WTC11 (cell line): Measurements from ENCODE around the gene DGKA. TPM values are rescaled to one million over a fixed set of nuclear protein-coding genes. Genes with fewer than 3 reads are reported as not detected.

Experiments
- ATAC-seq: fragments of 200-7000 bp; cut with Tn5 transposase; 2 replicates; pipeline ENCODE4 v1.10.0; 2021; ENCODE audit warnings: mild to moderate bottlenecking, moderate library complexity
- CTCF ChIA-PET: fragments of 300-600 bp; sonication (Branson Sonifier 250); formaldehyde crosslinking; loops from one replicate; lab custom pipeline; 2021; ENCODE audit warnings: antibody characterized with exemption; lab: Charles Lee
- POLR2A ChIA-PET: fragments of 350-600 bp; sonication (Branson Sonifier 250); formaldehyde crosslinking; loops from one replicate; lab custom pipeline; 2021; ENCODE audit warnings: antibody characterized with exemption; lab: Charles Lee
- DNase-seq: peaks from one replicate; pipeline ENCODE4 v3.0.0; 2021; ENCODE audit warnings: low spot score
- H3K27ac Mint-ChIP-seq: 2 replicates; pipeline ENCODE4 v1.8.0; 2021; ENCODE audit warnings: mixed read lengths
- H3K27me3 Mint-ChIP-seq: 2 replicates; pipeline ENCODE4 v1.8.0; 2021; ENCODE audit warnings: low read depth, mild to moderate bottlenecking, moderate library complexity, mixed read lengths
- H3K36me3 Mint-ChIP-seq: 2 replicates; pipeline ENCODE4 v1.8.0; 2021; ENCODE audit warnings: mixed read lengths
- H3K4me1 Mint-ChIP-seq: 2 replicates; pipeline ENCODE4 v1.8.0; 2022; ENCODE audit warnings: mixed read lengths
- H3K4me3 Mint-ChIP-seq: 2 replicates; pipeline ENCODE4 v1.8.0; 2021; ENCODE audit warnings: mild to moderate bottlenecking, moderate library complexity, mixed read lengths
- H3K9me3 Mint-ChIP-seq: 2 replicates; pipeline ENCODE4 v1.8.0; 2021; ENCODE audit warnings: mixed read lengths
- ATF1 ChIP-seq: sonication (generic); formaldehyde crosslinking; IDR thresholded peaks from 2 replicates; pipeline ENCODE4 v1.8.1; 2023; ENCODE audit warnings: mild to moderate bottlenecking, moderate library complexity, missing genetic modification reagents
- CBFB ChIP-seq: sonication (generic); formaldehyde crosslinking; IDR thresholded peaks from 2 replicates; pipeline ENCODE4 v1.8.1; 2022; ENCODE audit warnings: mild to moderate bottlenecking, low read depth, missing genetic modification reagents
- ELF4 ChIP-seq: sonication (generic); formaldehyde crosslinking; IDR thresholded peaks from 2 replicates; pipeline ENCODE4 v1.8.1; 2022; ENCODE audit warnings: low read depth, mild to moderate bottlenecking, moderate library complexity, missing genetic modification reagents
- ETV6 ChIP-seq: sonication (generic); formaldehyde crosslinking; IDR thresholded peaks from 2 replicates; pipeline ENCODE4 v1.8.1; 2022; ENCODE audit warnings: mild to moderate bottlenecking, missing genetic modification reagents
- GABPB1 ChIP-seq: sonication (generic); formaldehyde crosslinking; IDR thresholded peaks from 2 replicates; pipeline ENCODE4 v1.8.1; 2023; ENCODE audit warnings: mild to moderate bottlenecking, missing genetic modification reagents
- JAZF1 ChIP-seq: fragments of 250-450 bp; sonication (Bioruptor Pico); IDR thresholded peaks from 2 replicates; pipeline ENCODE4 v1.9.0; 2021; ENCODE audit warnings: moderate library complexity, mild to moderate bottlenecking, inconsistent platforms
- NFYB ChIP-seq: sonication (generic); formaldehyde crosslinking; conservative IDR thresholded peaks from 2 replicates; pipeline ENCODE4 v1.8.0; 2022; ENCODE audit warnings: low read depth, missing genetic modification reagents
- NR1H2 ChIP-seq: sonication (generic); formaldehyde crosslinking; IDR thresholded peaks from 2 replicates; pipeline ENCODE4 v1.9.0; 2021; ENCODE audit warnings: mild to moderate bottlenecking, moderate library complexity, missing genetic modification reagents
- SMAD4 ChIP-seq: sonication (generic); formaldehyde crosslinking; IDR thresholded peaks from 2 replicates; pipeline ENCODE4 v1.8.0; 2022; ENCODE audit warnings: mild to moderate bottlenecking, missing genetic modification reagents
- SOX15 ChIP-seq: fragments of 250-450 bp; sonication (Bioruptor Pico); IDR thresholded peaks from 2 replicates; pipeline ENCODE4 v1.9.0; 2021; ENCODE audit warnings: mild to moderate bottlenecking
- ZNF138 ChIP-seq: sonication (generic); formaldehyde crosslinking; conservative IDR thresholded peaks from 2 replicates; pipeline ENCODE4 v1.8.1; 2022; ENCODE audit warnings: mild to moderate bottlenecking, moderate library complexity, missing genetic modification reagents
- ZNF232 ChIP-seq: sonication (generic); formaldehyde crosslinking; IDR thresholded peaks from 2 replicates; pipeline ENCODE4 v1.8.0; 2022; ENCODE audit warnings: mild to moderate bottlenecking, missing genetic modification reagents
- ZNF317 ChIP-seq: sonication (generic); formaldehyde crosslinking; IDR thresholded peaks from 2 replicates; pipeline ENCODE4 v1.8.1; 2023; ENCODE audit warnings: low read depth, mild to moderate bottlenecking, moderate library complexity, missing genetic modification reagents, borderline replicate concordance
- ZNF396 ChIP-seq: fragments of 250-450 bp; sonication (Bioruptor Pico); IDR thresholded peaks from 2 replicates; pipeline ENCODE4 v1.8.0; 2021; ENCODE audit warnings: mild to moderate bottlenecking, moderate library complexity, borderline replicate concordance
- ZNF423 ChIP-seq: fragments of 250-450 bp; sonication (Bioruptor Pico); IDR thresholded peaks from 2 replicates; pipeline ENCODE4 v2.1.2; 2022; ENCODE audit warnings: mild to moderate bottlenecking, moderate library complexity
- total RNA-seq: library from RNA; stranded (reverse); gene quantifications from 3 replicates; pipeline ENCODE4 v1.2.3, GENCODE V29; 2021
- TF ChIP-seq, protein P1 (sequence below): sonication (generic); formaldehyde crosslinking; IDR thresholded peaks from 2 replicates; pipeline ENCODE4 v1.8.0; 2022; ENCODE audit warnings: mild to moderate bottlenecking, missing genetic modification reagents
- TF ChIP-seq, protein P2 (sequence below): sonication (generic); formaldehyde crosslinking; IDR thresholded peaks from 2 replicates; pipeline ENCODE4 v1.8.1; 2023; ENCODE audit warnings: mild to moderate bottlenecking, missing genetic modification reagents, moderate library complexity
- TF ChIP-seq, protein P3 (sequence below): fragments of 200-600 bp; IDR thresholded peaks from 2 replicates; pipeline ENCODE4 v1.8.0; 2022; ENCODE audit warnings: antibody characterized with exemption
- TF ChIP-seq, protein P4 (sequence below): fragments of 250-450 bp; sonication (Bioruptor Pico); IDR thresholded peaks from 2 replicates; pipeline ENCODE4 v1.9.0; 2021; ENCODE audit warnings: mild to moderate bottlenecking, borderline replicate concordance
- TF ChIP-seq, protein P5 (sequence below): sonication (generic); formaldehyde crosslinking; IDR thresholded peaks from 2 replicates; pipeline ENCODE4 v1.8.1; 2022; ENCODE audit warnings: low read depth, mild to moderate bottlenecking, moderate library complexity, missing genetic modification reagents, borderline replicate concordance
- TF ChIP-seq, protein P6 (sequence below): sonication (generic); formaldehyde crosslinking; IDR thresholded peaks from 2 replicates; pipeline ENCODE4 v1.8.1; 2023; ENCODE audit warnings: mild to moderate bottlenecking, missing genetic modification reagents, moderate library complexity
- TF ChIP-seq, protein P7 (sequence below): sonication (generic); formaldehyde crosslinking; IDR thresholded peaks from 2 replicates; pipeline ENCODE4 v1.8.0; 2023; ENCODE audit warnings: missing genetic modification reagents

The DGKA gene
- total RNA-seq, 1 experiment from 2014 or later = 25.5 TPM

DNA sequence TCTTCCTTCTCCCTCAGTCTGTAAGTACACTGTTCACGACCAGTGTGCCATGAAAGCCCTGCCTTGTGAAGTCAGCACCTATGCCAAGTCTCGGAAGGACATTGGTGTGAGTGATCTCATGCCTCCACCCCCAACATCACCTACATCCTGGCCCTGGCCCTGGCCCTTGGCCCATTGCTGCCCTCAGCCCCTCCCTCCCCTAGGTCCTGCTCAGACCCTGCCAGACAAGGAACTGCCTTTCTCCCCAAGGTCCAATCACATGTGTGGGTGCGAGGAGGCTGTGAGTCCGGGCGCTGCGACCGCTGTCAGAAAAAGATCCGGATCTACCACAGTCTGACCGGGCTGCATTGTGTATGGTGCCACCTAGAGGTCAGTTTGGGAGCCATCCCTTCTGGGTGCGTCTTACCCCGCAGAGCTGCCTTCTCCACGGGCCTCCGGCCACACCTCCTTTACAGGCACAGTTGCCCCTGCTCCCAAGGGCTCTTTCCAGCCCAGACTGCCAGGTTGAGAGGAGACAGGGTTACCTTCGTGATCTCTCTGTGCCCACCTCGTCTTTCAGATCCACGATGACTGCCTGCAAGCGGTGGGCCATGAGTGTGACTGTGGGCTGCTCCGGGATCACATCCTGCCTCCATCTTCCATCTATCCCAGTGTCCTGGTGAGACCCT is 9.2 kb downstream of the DGKA start:
- DNase-seq (peak; percentile 92), ATAC-seq (peak; percentile 94)
- Mint-ChIP-seq H3K4me1 (peaks cover 9% of the 10 kb centered on the region), H3K36me3 (no peaks in the 10 kb centered on the region), H3K9me3 (no peaks in the 10 kb centered on the region), H3K4me3 (peak overlapping the region; percentile 10; the same call in 1 of the 2 replicates), H3K27ac (no peak overlapping the region), H3K27me3 (peaks cover 17% of the 10 kb centered on the region)
- CTCF ChIA-PET = interaction anchor here (0.5 to 2.9 kb wide), 35 partner anchors 9 to 353 kb away, joined by 3 to 33 read pairs (median 3); partner anchors contain the start of genes DGKA, DNAJC14, MMP19 and ORMDL2
- POLR2A ChIA-PET = interaction anchor here (0.5 to 1.6 kb wide), 5 partner anchors 34 to 122 kb away, joined by 3 to 6 read pairs (median 4); partner anchors contain the start of genes ORMDL2, RAB5B and SARNP
- no peak for TF ChIP-seq ZNF138 (CRISPR knock-in tag)
- TF ChIP-seq ZNF232 (CRISPR knock-in tag) = no peak
- no peak for TF ChIP-seq ZNF317
- TF ChIP-seq ZNF396 (CRISPR knock-in tag) = no peak
- no peak for TF ChIP-seq ATF1 (CRISPR knock-in tag)
- TF ChIP-seq GABPB1 (CRISPR knock-in tag) = peak; percentile 47; the same call in 1 of the 2 replicates
- no peak for TF ChIP-seq CBFB (CRISPR knock-in tag)
- TF ChIP-seq, protein P1, sequence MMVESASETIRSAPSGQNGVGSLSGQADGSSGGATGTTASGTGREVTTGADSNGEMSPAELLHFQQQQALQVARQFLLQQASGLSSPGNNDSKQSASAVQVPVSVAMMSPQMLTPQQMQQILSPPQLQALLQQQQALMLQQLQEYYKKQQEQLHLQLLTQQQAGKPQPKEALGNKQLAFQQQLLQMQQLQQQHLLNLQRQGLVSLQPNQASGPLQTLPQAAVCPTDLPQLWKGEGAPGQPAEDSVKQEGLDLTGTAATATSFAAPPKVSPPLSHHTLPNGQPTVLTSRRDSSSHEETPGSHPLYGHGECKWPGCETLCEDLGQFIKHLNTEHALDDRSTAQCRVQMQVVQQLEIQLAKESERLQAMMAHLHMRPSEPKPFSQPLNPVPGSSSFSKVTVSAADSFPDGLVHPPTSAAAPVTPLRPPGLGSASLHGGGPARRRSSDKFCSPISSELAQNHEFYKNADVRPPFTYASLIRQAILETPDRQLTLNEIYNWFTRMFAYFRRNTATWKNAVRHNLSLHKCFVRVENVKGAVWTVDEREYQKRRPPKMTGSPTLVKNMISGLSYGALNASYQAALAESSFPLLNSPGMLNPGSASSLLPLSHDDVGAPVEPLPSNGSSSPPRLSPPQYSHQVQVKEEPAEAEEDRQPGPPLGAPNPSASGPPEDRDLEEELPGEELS (CRISPR knock-in tag) = no peak
- no peak for TF ChIP-seq JAZF1 (CRISPR knock-in tag)
- TF ChIP-seq ELF4 (CRISPR knock-in tag) = no peak
- no peak for TF ChIP-seq NFYB (CRISPR knock-in tag)
- TF ChIP-seq, protein P2, sequence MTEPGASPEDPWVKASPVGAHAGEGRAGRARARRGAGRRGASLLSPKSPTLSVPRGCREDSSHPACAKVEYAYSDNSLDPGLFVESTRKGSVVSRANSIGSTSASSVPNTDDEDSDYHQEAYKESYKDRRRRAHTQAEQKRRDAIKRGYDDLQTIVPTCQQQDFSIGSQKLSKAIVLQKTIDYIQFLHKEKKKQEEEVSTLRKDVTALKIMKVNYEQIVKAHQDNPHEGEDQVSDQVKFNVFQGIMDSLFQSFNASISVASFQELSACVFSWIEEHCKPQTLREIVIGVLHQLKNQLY (CRISPR knock-in tag) = no peak
- TF ChIP-seq, protein P3, sequence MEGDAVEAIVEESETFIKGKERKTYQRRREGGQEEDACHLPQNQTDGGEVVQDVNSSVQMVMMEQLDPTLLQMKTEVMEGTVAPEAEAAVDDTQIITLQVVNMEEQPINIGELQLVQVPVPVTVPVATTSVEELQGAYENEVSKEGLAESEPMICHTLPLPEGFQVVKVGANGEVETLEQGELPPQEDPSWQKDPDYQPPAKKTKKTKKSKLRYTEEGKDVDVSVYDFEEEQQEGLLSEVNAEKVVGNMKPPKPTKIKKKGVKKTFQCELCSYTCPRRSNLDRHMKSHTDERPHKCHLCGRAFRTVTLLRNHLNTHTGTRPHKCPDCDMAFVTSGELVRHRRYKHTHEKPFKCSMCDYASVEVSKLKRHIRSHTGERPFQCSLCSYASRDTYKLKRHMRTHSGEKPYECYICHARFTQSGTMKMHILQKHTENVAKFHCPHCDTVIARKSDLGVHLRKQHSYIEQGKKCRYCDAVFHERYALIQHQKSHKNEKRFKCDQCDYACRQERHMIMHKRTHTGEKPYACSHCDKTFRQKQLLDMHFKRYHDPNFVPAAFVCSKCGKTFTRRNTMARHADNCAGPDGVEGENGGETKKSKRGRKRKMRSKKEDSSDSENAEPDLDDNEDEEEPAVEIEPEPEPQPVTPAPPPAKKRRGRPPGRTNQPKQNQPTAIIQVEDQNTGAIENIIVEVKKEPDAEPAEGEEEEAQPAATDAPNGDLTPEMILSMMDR = peak; percentile 74
- no peak for TF ChIP-seq SMAD4 (CRISPR knock-in tag)
- TF ChIP-seq NR1H2 = no peak
- TF ChIP-seq ETV6 (CRISPR knock-in tag) = 0 out of 2 replicates have a peak, but pooled peaks have one; percentile 17
- TF ChIP-seq, protein P4, sequence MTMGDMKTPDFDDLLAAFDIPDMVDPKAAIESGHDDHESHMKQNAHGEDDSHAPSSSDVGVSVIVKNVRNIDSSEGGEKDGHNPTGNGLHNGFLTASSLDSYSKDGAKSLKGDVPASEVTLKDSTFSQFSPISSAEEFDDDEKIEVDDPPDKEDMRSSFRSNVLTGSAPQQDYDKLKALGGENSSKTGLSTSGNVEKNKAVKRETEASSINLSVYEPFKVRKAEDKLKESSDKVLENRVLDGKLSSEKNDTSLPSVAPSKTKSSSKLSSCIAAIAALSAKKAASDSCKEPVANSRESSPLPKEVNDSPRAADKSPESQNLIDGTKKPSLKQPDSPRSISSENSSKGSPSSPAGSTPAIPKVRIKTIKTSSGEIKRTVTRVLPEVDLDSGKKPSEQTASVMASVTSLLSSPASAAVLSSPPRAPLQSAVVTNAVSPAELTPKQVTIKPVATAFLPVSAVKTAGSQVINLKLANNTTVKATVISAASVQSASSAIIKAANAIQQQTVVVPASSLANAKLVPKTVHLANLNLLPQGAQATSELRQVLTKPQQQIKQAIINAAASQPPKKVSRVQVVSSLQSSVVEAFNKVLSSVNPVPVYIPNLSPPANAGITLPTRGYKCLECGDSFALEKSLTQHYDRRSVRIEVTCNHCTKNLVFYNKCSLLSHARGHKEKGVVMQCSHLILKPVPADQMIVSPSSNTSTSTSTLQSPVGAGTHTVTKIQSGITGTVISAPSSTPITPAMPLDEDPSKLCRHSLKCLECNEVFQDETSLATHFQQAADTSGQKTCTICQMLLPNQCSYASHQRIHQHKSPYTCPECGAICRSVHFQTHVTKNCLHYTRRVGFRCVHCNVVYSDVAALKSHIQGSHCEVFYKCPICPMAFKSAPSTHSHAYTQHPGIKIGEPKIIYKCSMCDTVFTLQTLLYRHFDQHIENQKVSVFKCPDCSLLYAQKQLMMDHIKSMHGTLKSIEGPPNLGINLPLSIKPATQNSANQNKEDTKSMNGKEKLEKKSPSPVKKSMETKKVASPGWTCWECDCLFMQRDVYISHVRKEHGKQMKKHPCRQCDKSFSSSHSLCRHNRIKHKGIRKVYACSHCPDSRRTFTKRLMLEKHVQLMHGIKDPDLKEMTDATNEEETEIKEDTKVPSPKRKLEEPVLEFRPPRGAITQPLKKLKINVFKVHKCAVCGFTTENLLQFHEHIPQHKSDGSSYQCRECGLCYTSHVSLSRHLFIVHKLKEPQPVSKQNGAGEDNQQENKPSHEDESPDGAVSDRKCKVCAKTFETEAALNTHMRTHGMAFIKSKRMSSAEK (CRISPR knock-in tag) = no peak
- TF ChIP-seq, protein P5, sequence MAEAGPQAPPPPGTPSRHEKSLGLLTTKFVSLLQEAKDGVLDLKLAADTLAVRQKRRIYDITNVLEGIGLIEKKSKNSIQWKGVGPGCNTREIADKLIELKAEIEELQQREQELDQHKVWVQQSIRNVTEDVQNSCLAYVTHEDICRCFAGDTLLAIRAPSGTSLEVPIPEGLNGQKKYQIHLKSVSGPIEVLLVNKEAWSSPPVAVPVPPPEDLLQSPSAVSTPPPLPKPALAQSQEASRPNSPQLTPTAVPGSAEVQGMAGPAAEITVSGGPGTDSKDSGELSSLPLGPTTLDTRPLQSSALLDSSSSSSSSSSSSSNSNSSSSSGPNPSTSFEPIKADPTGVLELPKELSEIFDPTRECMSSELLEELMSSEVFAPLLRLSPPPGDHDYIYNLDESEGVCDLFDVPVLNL (CRISPR knock-in tag) = no peak
- TF ChIP-seq, protein P6, sequence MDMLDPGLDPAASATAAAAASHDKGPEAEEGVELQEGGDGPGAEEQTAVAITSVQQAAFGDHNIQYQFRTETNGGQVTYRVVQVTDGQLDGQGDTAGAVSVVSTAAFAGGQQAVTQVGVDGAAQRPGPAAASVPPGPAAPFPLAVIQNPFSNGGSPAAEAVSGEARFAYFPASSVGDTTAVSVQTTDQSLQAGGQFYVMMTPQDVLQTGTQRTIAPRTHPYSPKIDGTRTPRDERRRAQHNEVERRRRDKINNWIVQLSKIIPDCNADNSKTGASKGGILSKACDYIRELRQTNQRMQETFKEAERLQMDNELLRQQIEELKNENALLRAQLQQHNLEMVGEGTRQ = peak; percentile 39
- TF ChIP-seq, protein P7, sequence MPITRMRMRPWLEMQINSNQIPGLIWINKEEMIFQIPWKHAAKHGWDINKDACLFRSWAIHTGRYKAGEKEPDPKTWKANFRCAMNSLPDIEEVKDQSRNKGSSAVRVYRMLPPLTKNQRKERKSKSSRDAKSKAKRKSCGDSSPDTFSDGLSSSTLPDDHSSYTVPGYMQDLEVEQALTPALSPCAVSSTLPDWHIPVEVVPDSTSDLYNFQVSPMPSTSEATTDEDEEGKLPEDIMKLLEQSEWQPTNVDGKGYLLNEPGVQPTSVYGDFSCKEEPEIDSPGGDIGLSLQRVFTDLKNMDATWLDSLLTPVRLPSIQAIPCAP (CRISPR knock-in tag) = no peak
- no peak for TF ChIP-seq SOX15 (CRISPR knock-in tag)
- peak; percentile 11; the same call in 1 of the 2 replicates for TF ChIP-seq ZNF423 (CRISPR knock-in tag)
